WERI-Rb-1 (cell line): ENCODE results near the gene ZNF81.
"Not testable (repeated sequence)": the region's sequence is repeated elsewhere in the genome, so short reads cannot be mapped to it uniquely, and the experiment has no call there.

ENCODE experiments used
- DNase-seq: peaks from one replicate; pipeline ENCODE4 v3.0.0-alpha.2; 2020
- H3K27ac ChIP-seq: fragments of 250-450 bp; sonication (Bioruptor Pico); 2 replicates; pipeline ENCODE4 v1.5.1; 2020; ENCODE audit warnings: mild to moderate bottlenecking, moderate library complexity
- H3K27me3 ChIP-seq: fragments of 250-450 bp; sonication (Bioruptor Pico); 2 replicates; pipeline ENCODE4 v1.5.1; 2021; ENCODE audit warnings: mild to moderate bottlenecking, low read depth, moderate library complexity; ENCODE audit not compliant: insufficient read depth, severe bottlenecking
- H3K36me3 ChIP-seq: fragments of 250-450 bp; sonication (Bioruptor Pico); 2 replicates; pipeline ENCODE4 v1.5.1; 2020; ENCODE audit warnings: mild to moderate bottlenecking, moderate library complexity
- H3K4me3 ChIP-seq: 2 replicates; pipeline ENCODE4 v1.5.1; 2011; ENCODE audit warnings: low read depth, mild to moderate bottlenecking, control low read depth, low read length
- H3K9me3 ChIP-seq: fragments of 250-450 bp; sonication (Bioruptor Pico); 2 replicates; pipeline ENCODE4 v1.5.1; 2021; ENCODE audit warnings: mild to moderate bottlenecking, moderate library complexity; ENCODE audit not compliant: severe bottlenecking
- TF ChIP-seq, protein P1 (sequence below): IDR thresholded peaks from 2 replicates; pipeline ENCODE4 v1.5.1; 2011; ENCODE audit warnings: low read depth, mild to moderate bottlenecking, control low read depth, inconsistent platforms, low read length

Gene ZNF81

DNA sequence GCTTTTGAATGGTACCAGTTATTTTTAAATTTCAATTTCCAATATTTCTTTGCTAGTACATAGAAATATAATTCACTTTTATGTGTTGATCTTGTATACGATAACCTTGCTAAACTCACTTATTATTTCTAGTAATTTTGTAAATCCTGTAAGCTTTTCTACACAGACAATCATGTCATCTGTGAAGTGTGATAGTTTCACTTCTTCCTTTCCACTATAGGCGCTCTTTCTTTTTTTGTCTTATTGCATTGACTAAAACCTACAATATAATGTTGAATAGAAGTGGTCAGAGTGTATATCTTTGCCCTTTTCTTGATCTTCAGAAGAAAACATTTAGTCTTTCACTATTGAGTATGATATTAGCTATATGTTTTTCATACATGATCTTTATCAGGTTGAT is 90.5 kb downstream of the ZNF81 start:
- DNase-seq, result no peak
- Histone ChIP-seq H3K27ac (no peak overlapping the region), H3K27me3 (peaks cover 5% of the 10 kb centered on the region), H3K36me3 (no peaks in the 10 kb centered on the region), H3K9me3 (no peaks in the 10 kb centered on the region), H3K4me3 (no peak overlapping the region)
- TF ChIP-seq, protein P1, sequence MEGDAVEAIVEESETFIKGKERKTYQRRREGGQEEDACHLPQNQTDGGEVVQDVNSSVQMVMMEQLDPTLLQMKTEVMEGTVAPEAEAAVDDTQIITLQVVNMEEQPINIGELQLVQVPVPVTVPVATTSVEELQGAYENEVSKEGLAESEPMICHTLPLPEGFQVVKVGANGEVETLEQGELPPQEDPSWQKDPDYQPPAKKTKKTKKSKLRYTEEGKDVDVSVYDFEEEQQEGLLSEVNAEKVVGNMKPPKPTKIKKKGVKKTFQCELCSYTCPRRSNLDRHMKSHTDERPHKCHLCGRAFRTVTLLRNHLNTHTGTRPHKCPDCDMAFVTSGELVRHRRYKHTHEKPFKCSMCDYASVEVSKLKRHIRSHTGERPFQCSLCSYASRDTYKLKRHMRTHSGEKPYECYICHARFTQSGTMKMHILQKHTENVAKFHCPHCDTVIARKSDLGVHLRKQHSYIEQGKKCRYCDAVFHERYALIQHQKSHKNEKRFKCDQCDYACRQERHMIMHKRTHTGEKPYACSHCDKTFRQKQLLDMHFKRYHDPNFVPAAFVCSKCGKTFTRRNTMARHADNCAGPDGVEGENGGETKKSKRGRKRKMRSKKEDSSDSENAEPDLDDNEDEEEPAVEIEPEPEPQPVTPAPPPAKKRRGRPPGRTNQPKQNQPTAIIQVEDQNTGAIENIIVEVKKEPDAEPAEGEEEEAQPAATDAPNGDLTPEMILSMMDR, result no peak

DNA sequence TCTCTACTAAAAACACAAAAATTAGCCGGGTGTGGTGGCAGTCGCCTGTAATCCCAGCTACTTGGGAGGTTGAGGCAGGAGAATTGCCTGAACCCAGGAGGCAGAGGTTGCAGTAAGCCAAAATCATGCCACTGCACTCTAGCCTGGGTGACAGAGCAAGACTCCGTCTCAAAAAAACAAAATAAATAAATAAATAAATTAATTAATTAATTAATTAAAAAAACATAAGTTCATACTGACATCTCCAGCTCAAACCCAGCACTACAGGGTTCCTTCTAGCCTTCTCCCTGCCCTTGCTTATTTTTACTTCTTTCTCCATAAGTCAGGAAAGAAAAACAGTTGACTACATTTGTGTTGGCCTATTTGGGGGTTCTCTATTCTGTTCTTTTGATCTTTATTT is 95.3 kb downstream of the ZNF81 start:
- H3K9me3 ChIP-seq, H3K27ac ChIP-seq, H3K36me3 ChIP-seq, H3K27me3 ChIP-seq, DNase-seq, H3K4me3 ChIP-seq: not testable (repeated sequence)

DNA sequence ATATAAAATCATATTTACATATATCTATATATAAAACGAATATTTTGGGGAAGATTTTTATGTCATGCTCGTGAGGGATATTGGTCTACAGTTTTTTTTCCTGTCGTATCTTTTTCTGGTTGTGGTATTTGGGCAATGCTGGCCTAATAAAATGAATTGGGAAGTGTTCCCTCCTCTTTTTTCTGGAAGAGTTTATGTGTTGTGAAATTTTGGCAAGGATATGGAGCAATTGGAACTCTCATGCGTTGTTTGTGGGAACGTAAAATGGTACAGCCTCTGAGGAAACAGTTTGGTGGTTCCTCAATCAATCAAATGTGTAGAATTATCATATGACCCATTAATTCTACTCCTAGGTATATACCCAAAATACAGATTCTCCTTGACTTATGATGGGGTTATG is 97.2 kb downstream of the ZNF81 start:
- Histone ChIP-seq H3K27ac (no peak overlapping the region), H3K4me3 (no peak overlapping the region), H3K36me3 (no peaks in the 10 kb centered on the region), H3K27me3 (no peaks in the 10 kb centered on the region), H3K9me3 (no peaks in the 10 kb centered on the region)
- TF ChIP-seq, protein P1, result no peak
- DNase-seq, result no peak

DNA sequence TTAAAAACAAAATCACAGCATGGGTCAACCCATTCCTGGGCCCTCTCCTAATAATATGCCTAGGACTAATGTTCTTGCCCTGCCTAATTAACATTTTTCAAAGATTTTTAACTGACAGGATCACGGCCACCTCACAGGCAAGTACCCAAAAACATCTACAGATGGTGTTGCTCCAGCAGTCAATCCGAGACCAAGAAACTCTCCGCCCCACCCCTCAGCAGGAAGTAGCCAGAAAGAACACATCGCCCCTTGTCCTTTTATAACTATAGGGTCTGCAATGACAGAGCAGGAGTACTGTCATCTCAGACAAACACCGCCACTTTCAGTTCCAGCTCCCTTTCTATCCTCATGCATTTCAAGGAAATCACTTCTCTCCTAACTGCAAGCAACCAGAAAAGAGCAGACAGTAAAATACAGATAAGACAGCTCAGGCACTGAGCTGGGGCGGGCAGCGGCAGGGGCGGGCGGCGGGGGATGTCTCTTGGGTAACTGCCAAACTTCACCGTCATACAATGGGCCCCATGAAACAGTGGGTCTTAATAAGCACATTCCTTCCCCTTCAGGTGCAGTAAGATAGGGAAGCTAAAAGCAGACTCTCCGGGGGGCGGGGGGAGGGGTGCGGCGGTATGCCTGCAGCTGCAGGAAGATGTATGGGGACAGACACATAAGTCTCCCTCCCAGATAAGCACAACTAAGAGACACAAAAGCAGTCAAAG is 99.7 kb downstream of the ZNF81 start:
- no peak overlapping the region for H3K27ac ChIP-seq
- H3K9me3 ChIP-seq, result no peaks in the 10 kb centered on the region
- DNase-seq, result no peak
- no peaks in the 10 kb centered on the region for H3K27me3 ChIP-seq
- no peaks in the 10 kb centered on the region for H3K36me3 ChIP-seq
- TF ChIP-seq, protein P1, result no peak
- H3K4me3 ChIP-seq, result no peak overlapping the region

DNA sequence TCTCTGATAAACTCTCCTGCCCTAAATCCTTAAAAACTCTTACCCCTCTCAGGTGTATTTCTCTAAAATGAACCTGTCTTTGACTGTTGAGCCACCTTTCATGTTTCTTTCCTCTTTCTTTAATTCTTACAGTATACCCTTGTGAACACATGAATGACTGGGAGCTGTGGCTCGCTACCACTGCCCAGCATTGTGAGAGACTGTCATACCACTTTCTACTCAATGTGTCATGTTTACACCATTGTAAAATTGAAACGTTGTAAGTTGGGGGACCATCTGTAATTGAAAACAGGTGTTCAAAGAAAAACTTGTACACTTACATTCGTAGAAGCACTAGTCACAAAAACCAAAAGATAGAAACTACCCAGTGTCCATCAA is 100.2 kb downstream of the ZNF81 start:
- no peak for DNase-seq
- Histone ChIP-seq H3K4me3 (no peak overlapping the region), H3K9me3 (no peaks in the 10 kb centered on the region), H3K36me3 (no peaks in the 10 kb centered on the region), H3K27me3 (no peaks in the 10 kb centered on the region), H3K27ac (no peak overlapping the region)
- TF ChIP-seq, protein P1, result no peak

DNA sequence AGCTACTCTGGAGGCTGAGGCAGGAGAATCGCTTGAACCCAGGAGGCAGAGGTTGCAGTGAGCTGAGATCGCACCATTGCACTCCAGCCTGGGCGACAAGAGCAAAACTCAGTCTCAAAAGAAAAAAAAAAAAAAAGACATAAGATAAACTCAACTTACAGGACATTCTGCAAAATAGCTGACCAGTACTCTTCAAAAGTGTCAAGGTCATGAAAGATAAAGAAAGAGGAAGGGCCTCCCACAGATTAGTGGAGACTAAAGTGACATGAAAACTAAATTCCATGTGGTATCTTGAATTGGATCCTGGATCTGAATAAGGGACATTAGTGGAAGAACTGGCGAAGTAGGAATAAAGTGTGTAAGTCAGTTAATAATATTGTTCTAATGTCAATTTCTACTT is 103.7 kb downstream of the ZNF81 start:
- H3K9me3 ChIP-seq, result no peaks in the 10 kb centered on the region
- H3K27ac ChIP-seq, result no peak overlapping the region
- no peaks in the 10 kb centered on the region for H3K36me3 ChIP-seq
- TF ChIP-seq, protein P1, result no peak
- no peak overlapping the region for H3K4me3 ChIP-seq
- DNase-seq, result no peak
- H3K27me3 ChIP-seq, result peaks cover 2% of the 10 kb centered on the region
